ENCODE results near the gene APCDD1.
A peak's percentile ranks its signal among the peaks of the same experiment; 100 is the strongest.
"Not testable (repeated sequence)": the region's sequence is repeated elsewhere in the genome, so short reads cannot be mapped to it uniquely, and the experiment has no call there.

Gene APCDD1

GRCh38 chr18:10487154-10487553 is 32.7 kb downstream of the APCDD1 start:
- DNase-seq (ENCODE audit: low read depth in 2 of 2, low spot score in 1 of 2), result no peak

- no peak for DNase-seq (ENCODE audit: low read depth in 2 of 2, low spot score in 1 of 2)
Measured at GRCh38 chr18:10488017-10488416, 33.6 kb downstream of the APCDD1 start.

- DNase-seq (ENCODE audit: low read depth in 2 of 2, low spot score in 1 of 2), result peak; percentile 6 to 25
Measured at GRCh38 chr18:10490401-10491165, 36.1 kb downstream of the APCDD1 start.

- no peak for DNase-seq (ENCODE audit: low read depth in 2 of 2, low spot score in 1 of 2)
Measured at GRCh38 chr18:10495936-10496335, 41.5 kb downstream of the APCDD1 start.

GRCh38 chr18:10497206-10497749 is 42.8 kb downstream of the APCDD1 start:
- DNase-seq (ENCODE audit: low read depth in 2 of 2, low spot score in 1 of 2), result no peak

GRCh38 chr18:10499230-10499629 is 44.8 kb downstream of the APCDD1 start:
- no peak for DNase-seq (ENCODE audit: low read depth in 2 of 2, low spot score in 1 of 2)

GRCh38 chr18:10500038-10500437 is 45.6 kb downstream of the APCDD1 start:
- DNase-seq (ENCODE audit: low read depth in 2 of 2, low spot score in 1 of 2), result no peak

- DNase-seq (ENCODE audit: low read depth in 2 of 2, low spot score in 1 of 2), result no peak
Measured at GRCh38 chr18:10504723-10505122, 50.3 kb downstream of the APCDD1 start.

GRCh38 chr18:10505892-10506291 is 51.5 kb downstream of the APCDD1 start:
- not testable (repeated sequence) for DNase-seq (ENCODE audit: low read depth in 2 of 2, low spot score in 1 of 2)

GRCh38 chr18:10508591-10508990 is 54.2 kb downstream of the APCDD1 start:
- no peak for DNase-seq (ENCODE audit: low read depth in 2 of 2, low spot score in 1 of 2)

GRCh38 chr18:10511236-10511635 is 56.8 kb downstream of the APCDD1 start:
- DNase-seq (ENCODE audit: low read depth in 2 of 2, low spot score in 1 of 2), result no peak

- DNase-seq (ENCODE audit: low read depth in 2 of 2, low spot score in 1 of 2), result no peak
Measured at GRCh38 chr18:10514082-10514481, 59.6 kb downstream of the APCDD1 start.

GRCh38 chr18:10514601-10515000 is 60.2 kb downstream of the APCDD1 start:
- DNase-seq (ENCODE audit: low read depth in 2 of 2, low spot score in 1 of 2), result no peak

- no peak for DNase-seq (ENCODE audit: low read depth in 2 of 2, low spot score in 1 of 2)
Measured at GRCh38 chr18:10515456-10515855, 61.0 kb downstream of the APCDD1 start.

- DNase-seq (ENCODE audit: low read depth in 2 of 2, low spot score in 1 of 2), result no peak
Measured at GRCh38 chr18:10516078-10516477, 61.6 kb downstream of the APCDD1 start.

GRCh38 chr18:10518595-10519255 is 64.3 kb downstream of the APCDD1 start:
- no peak for DNase-seq (ENCODE audit: low read depth in 2 of 2, low spot score in 1 of 2)

- DNase-seq (ENCODE audit: low read depth in 2 of 2, low spot score in 1 of 2), result no peak
Measured at GRCh38 chr18:10519366-10519765, 64.9 kb downstream of the APCDD1 start.

GRCh38 chr18:10519999-10520935 is 65.8 kb downstream of the APCDD1 start:
- DNase-seq (ENCODE audit: low read depth in 2 of 2, low spot score in 1 of 2), result peak in 1 of 2 donors; percentile 13

- no peak for DNase-seq (ENCODE audit: low read depth in 2 of 2, low spot score in 1 of 2)
Measured at GRCh38 chr18:10521566-10521965, 67.1 kb downstream of the APCDD1 start.

- no peak for DNase-seq (ENCODE audit: low read depth in 2 of 2, low spot score in 1 of 2)
Measured at GRCh38 chr18:10522574-10522973, 68.1 kb downstream of the APCDD1 start.

- no peak for DNase-seq (ENCODE audit: low read depth in 2 of 2, low spot score in 1 of 2)
Measured at GRCh38 chr18:10523544-10523943, 69.1 kb downstream of the APCDD1 start.

Measured in stimulated activated CD8-positive, alpha-beta memory T cell treated with anti-CD3 and anti-CD28 coated beads, Interleukin-4, amount 100 ng/mL, for 4 hours (primary cell).